Mesenchymal stem cell (in vitro differentiated cells and primary cell): ENCODE data around the gene GABRR3.

ENCODE experiments used
- DNase-seq: peaks from one replicate; pipeline ENCODE4 v3.0.0-alpha.2; 2013
- H2AFZ ChIP-seq: one replicate; pipeline ENCODE4 v1.6.1; 2013; ENCODE audit warnings: low read depth, mild to moderate bottlenecking, control low read depth, inconsistent platforms, low read length, moderate library complexity
- H2AK5ac ChIP-seq: 2 replicates; pipeline ENCODE4 v1.6.1; 2013; ENCODE audit warnings: low read length, moderate library complexity, mild to moderate bottlenecking, inconsistent platforms; ENCODE audit not compliant: severe bottlenecking
- H2BK120ac ChIP-seq: one replicate; pipeline ENCODE4 v1.6.1; 2013; ENCODE audit warnings: low read depth, mild to moderate bottlenecking, inconsistent platforms, low read length, moderate library complexity
- H2BK12ac ChIP-seq, 2 experiments: one replicate each; pipeline ENCODE4 v1.6.1; 2013; ENCODE audit warnings: inconsistent platforms in 2 of 2, low read length in 2 of 2, mild to moderate bottlenecking in 2 of 2, moderate library complexity in 2 of 2, control low read depth in 1 of 2
- H2BK15ac ChIP-seq: one replicate; pipeline ENCODE4 v1.6.1; 2013; ENCODE audit warnings: mild to moderate bottlenecking, low read depth, inconsistent platforms; ENCODE audit not compliant: poor library complexity, severe bottlenecking
- H2BK5ac ChIP-seq: 2 replicates; pipeline ENCODE4 v1.6.1; 2013; ENCODE audit warnings: low read depth, mild to moderate bottlenecking, low read length, control low read depth, inconsistent platforms; ENCODE audit not compliant: poor library complexity, severe bottlenecking
- H3K14ac ChIP-seq, 2 experiments: one replicate each; pipeline ENCODE4 v1.6.1; 2013; ENCODE audit warnings: inconsistent platforms in 2 of 2, low read length in 2 of 2, control low read depth in 1 of 2, mild to moderate bottlenecking in 1 of 2, moderate library complexity in 1 of 2
- H3K18ac ChIP-seq, 2 experiments: one replicate each; pipeline ENCODE4 v1.6.1; 2013; ENCODE audit warnings: inconsistent platforms in 2 of 2, low read length in 2 of 2, control low read depth in 1 of 2, low read depth in 1 of 2, mild to moderate bottlenecking in 1 of 2
- H3K23ac ChIP-seq, 2 experiments: one replicate each; pipeline ENCODE4 v1.6.1; 2013; ENCODE audit warnings: inconsistent platforms in 2 of 2, low read length in 2 of 2, mild to moderate bottlenecking in 2 of 2, moderate library complexity in 2 of 2, control low read depth in 1 of 2
- H3K27ac ChIP-seq: 2 replicates; pipeline ENCODE4 v1.5.1; 2013; ENCODE audit warnings: mild to moderate bottlenecking, moderate library complexity, low read length, control low read depth, inconsistent platforms; ENCODE audit not compliant: poor library complexity, severe bottlenecking
- H3K27me3 ChIP-seq, 2 experiments: 2 replicates each; pipeline versions ENCODE4 v1.6.1 to v1.7.0; 2013; ENCODE audit warnings: low read length in 2 of 2, mild to moderate bottlenecking in 2 of 2, moderate library complexity in 2 of 2, control low read depth in 1 of 2, inconsistent platforms in 1 of 2; ENCODE audit not compliant: control insufficient read depth in 1 of 2, insufficient read depth in 1 of 2
- H3K36me3 ChIP-seq, 2 experiments: 2 replicates each; pipeline versions ENCODE4 v1.6.1 to v1.7.0; 2013; ENCODE audit warnings: low read length in 2 of 2, control low read depth in 1 of 2, inconsistent platforms in 1 of 2, low read depth in 1 of 2, mild to moderate bottlenecking in 1 of 2; ENCODE audit not compliant: insufficient read depth in 2 of 2, control insufficient read depth in 1 of 2
- H3K4ac ChIP-seq, 2 experiments: one replicate each; pipeline ENCODE4 v1.6.1; 2013; ENCODE audit warnings: inconsistent platforms in 2 of 2, low read length in 2 of 2, mild to moderate bottlenecking in 2 of 2, moderate library complexity in 2 of 2, control low read depth in 1 of 2, low read depth in 1 of 2
- H3K4me1 ChIP-seq: 2 replicates; pipeline ENCODE4 v1.6.1; 2013; ENCODE audit warnings: low read depth, low read length, control low read depth; ENCODE audit not compliant: control insufficient read depth, insufficient read depth
- H3K4me2 ChIP-seq: 2 replicates; pipeline ENCODE4 v1.6.1; 2013; ENCODE audit warnings: low read length, mild to moderate bottlenecking, inconsistent platforms; ENCODE audit not compliant: poor library complexity, severe bottlenecking
- H3K4me3 ChIP-seq, 2 experiments: 2 replicates each; pipeline versions ENCODE4 v1.5.1 to v1.7.0; 2013; ENCODE audit warnings: low read length in 2 of 2, mild to moderate bottlenecking in 2 of 2, control low read depth in 1 of 2, low read depth in 1 of 2; ENCODE audit not compliant: insufficient read depth in 1 of 2
- H3K79me1 ChIP-seq: replicated peaks from 2 replicates; pipeline ENCODE4 v1.6.1; 2013; ENCODE audit warnings: mild to moderate bottlenecking, control low read depth, low read length, inconsistent platforms; ENCODE audit not compliant: poor library complexity, severe bottlenecking
- H3K9ac ChIP-seq: 2 replicates; pipeline ENCODE4 v1.7.0; 2013; ENCODE audit warnings: mild to moderate bottlenecking, low read length, moderate library complexity
- H3K9me3 ChIP-seq: 2 replicates; pipeline ENCODE4 v1.7.0; 2013; ENCODE audit warnings: mild to moderate bottlenecking, low read length; ENCODE audit not compliant: control insufficient read depth
- H4K8ac ChIP-seq: one replicate; pipeline ENCODE4 v1.6.1; 2013; ENCODE audit warnings: inconsistent platforms, mild to moderate bottlenecking, low read length, moderate library complexity
- H4K91ac ChIP-seq: one replicate; pipeline ENCODE4 v1.6.1; 2013; ENCODE audit warnings: mild to moderate bottlenecking, low read length, inconsistent platforms
- WGBS: methylation state at CpG from one replicate; pipeline ENCODE4 v1.1.7; 2013; ENCODE audit warnings: mixed read lengths; 5-methylcytosine and 5-hydroxymethylcytosine counted together

GABRR3 gene

DNA sequence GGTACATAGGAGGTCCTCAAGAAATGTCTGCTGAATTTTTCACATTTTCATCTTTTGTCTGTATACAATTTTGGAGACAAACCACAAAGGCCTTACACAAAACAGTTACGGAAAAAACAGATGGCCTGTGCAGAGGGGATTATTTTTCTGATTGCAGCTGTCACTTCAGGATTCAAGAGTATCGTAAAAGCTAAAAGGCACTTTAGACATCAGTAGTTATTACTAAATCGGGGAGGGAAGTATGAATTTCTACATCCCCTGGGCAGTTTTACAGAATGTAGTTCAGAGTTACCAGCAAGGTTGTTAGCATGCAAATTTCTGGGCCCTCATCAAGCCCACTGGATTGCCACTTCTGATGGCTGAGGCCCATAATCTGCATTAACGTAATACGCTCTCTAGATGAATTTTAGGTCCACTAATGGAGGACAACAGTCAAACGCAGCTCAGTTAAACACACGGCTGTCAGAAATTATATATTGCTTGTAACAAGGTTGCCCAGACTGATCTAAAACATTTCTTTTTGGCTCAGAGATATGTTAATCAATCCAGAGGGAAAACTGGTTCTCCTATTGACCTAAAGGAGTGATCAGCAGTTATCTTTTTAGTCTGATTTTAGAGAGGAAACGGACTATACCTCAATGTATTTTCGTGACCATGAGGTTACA is 64.0 kb downstream of the GABRR3 start:
- H3K4ac ChIP-seq: no peak overlapping the region
- H3K9ac ChIP-seq: peak overlapping the region; percentile 86
- H3K27me3 ChIP-seq: no peaks in the 10 kb centered on the region
- H4K91ac ChIP-seq: no peak overlapping the region
- H3K14ac ChIP-seq: no peak overlapping the region
- H4K8ac ChIP-seq: no peak overlapping the region
- peaks cover 1% of the 10 kb centered on the region for H3K79me1 ChIP-seq
- no peak overlapping the region for H2BK5ac ChIP-seq
- no peak overlapping the region for H3K27ac ChIP-seq
- 78% methylated on average over 9 of the region's 9 CpGs for WGBS
- H2AK5ac ChIP-seq: no peak overlapping the region
- H3K18ac ChIP-seq: no peak overlapping the region
- no peak overlapping the region for H3K23ac ChIP-seq
- H2AFZ ChIP-seq: no peak overlapping the region
- H3K9me3 ChIP-seq: no peaks in the 10 kb centered on the region
- H3K4me2 ChIP-seq: peak overlapping the region; percentile 16
- no peak overlapping the region for H2BK15ac ChIP-seq
- H2BK12ac ChIP-seq: no peak overlapping the region
- H2BK120ac ChIP-seq: no peak overlapping the region
- H3K36me3 ChIP-seq: peaks cover 0 to 16% of the 10 kb centered on the region in 2 experiments
- H3K4me1 ChIP-seq: peaks cover 2% of the 10 kb centered on the region
- DNase-seq: no peak
- H3K4me3 ChIP-seq: peak overlapping the region in 1 of 2 experiments; percentile 86

DNA sequence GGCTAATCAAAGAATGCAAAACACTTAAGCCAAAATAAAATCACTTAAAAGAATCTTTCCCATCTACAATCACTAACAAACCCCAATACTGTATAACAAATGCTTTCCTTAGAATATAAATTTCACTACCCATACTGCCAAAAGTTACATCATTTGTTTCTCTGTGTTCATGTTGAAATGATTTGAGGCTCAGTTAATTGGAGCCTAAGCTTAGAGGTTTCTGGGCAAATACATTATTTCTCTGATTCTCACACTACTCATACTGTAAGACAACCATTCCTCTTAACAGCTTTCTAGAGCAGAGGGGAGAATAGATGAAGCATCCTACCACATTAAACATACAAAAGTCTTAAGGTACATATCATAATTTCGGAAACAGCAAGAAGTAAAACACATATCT is 65.0 kb downstream of the GABRR3 start:
- no peaks in the 10 kb centered on the region for H3K27me3 ChIP-seq
- no peak overlapping the region for H3K14ac ChIP-seq
- H2BK12ac ChIP-seq: no peak overlapping the region
- peaks cover 0 to 24% of the 10 kb centered on the region in 2 experiments for H3K36me3 ChIP-seq
- peaks cover 2% of the 10 kb centered on the region for H3K4me1 ChIP-seq
- no peak for DNase-seq
- H4K91ac ChIP-seq: no peak overlapping the region
- H3K4ac ChIP-seq: no peak overlapping the region
- H3K27ac ChIP-seq: no peak overlapping the region
- H2BK5ac ChIP-seq: no peak overlapping the region
- H4K8ac ChIP-seq: no peak overlapping the region
- WGBS: 100% methylated on average over 1 of the region's 1 CpG
- no peaks in the 10 kb centered on the region for H3K9me3 ChIP-seq
- peak overlapping the region; percentile 86 for H3K9ac ChIP-seq
- H2BK15ac ChIP-seq: no peak overlapping the region
- no peak overlapping the region for H2AFZ ChIP-seq
- no peak overlapping the region for H2BK120ac ChIP-seq
- H3K79me1 ChIP-seq: peaks cover 1% of the 10 kb centered on the region
- H3K4me2 ChIP-seq: no peak overlapping the region
- H3K23ac ChIP-seq: no peak overlapping the region
- H3K18ac ChIP-seq: no peak overlapping the region
- H2AK5ac ChIP-seq: no peak overlapping the region
- no peak overlapping the region for H3K4me3 ChIP-seq

DNA sequence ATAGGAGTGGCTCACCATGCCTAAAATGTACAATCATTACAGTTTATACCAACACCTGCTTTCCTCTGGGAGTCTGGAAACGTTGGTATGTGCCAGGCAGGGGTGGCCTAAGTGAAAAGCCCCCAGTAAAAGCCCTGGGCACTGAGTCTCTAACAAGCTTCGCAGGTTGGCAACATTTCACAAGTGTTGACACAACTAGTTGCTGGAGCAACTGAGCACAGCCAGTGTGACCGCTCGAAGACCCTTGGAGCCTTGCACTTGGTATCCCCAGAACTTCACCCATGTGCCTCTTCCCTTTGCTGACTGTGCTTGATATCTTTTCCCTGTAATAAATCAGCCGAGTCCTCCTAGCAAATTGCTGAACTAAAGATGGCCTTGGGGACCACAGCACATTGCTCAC is 65.6 kb downstream of the GABRR3 start:
- peaks cover 1% of the 10 kb centered on the region for H3K79me1 ChIP-seq
- H2BK15ac ChIP-seq: no peak overlapping the region
- H3K9ac ChIP-seq: no peak overlapping the region
- H2AFZ ChIP-seq: no peak overlapping the region
- H3K36me3 ChIP-seq: peaks cover 0 to 24% of the 10 kb centered on the region in 2 experiments
- DNase-seq: no peak
- peaks cover 2% of the 10 kb centered on the region for H3K4me1 ChIP-seq
- H3K23ac ChIP-seq: no peak overlapping the region
- no peaks in the 10 kb centered on the region for H3K9me3 ChIP-seq
- H3K14ac ChIP-seq: peak overlapping the region in 1 of 2 experiments; percentile 41
- peak overlapping the region in 1 of 2 experiments; percentile 20 for H3K4ac ChIP-seq
- no peak overlapping the region for H2BK5ac ChIP-seq
- H3K4me3 ChIP-seq: no peak overlapping the region
- no peak overlapping the region for H3K27ac ChIP-seq
- H3K4me2 ChIP-seq: no peak overlapping the region
- H2BK120ac ChIP-seq: no peak overlapping the region
- H2AK5ac ChIP-seq: no peak overlapping the region
- peak overlapping the region; percentile 9 for H4K8ac ChIP-seq
- no peak overlapping the region for H3K18ac ChIP-seq
- H2BK12ac ChIP-seq: no peak overlapping the region
- H4K91ac ChIP-seq: no peak overlapping the region
- WGBS: 97% methylated on average over 5 of the region's 5 CpGs
- H3K27me3 ChIP-seq: no peaks in the 10 kb centered on the region

DNA sequence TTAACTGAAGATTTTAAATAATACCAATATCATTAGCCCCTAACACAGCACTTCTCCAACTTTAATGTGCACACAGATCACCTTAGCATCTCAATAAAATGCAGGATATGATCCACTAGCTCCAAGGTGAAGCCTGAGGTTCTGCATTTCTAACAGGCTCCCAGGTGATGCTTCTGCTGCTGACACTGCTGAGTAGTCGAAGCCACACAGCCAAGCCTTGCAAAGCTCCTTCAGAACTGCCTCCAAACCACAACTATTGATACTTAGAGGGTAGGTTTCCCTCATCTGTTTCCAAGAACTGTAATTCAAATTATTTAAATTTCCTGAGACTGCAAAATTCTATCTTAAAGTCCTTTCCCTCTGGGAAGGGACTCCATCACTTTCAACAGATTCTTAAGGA is 66.7 kb downstream of the GABRR3 start:
- H3K4ac ChIP-seq: no peak overlapping the region
- no peak overlapping the region for H3K14ac ChIP-seq
- no peaks in the 10 kb centered on the region for H3K27me3 ChIP-seq
- H4K91ac ChIP-seq: no peak overlapping the region
- H3K9ac ChIP-seq: no peak overlapping the region
- DNase-seq: no peak
- no peak overlapping the region for H2BK120ac ChIP-seq
- no peak overlapping the region for H3K18ac ChIP-seq
- no peak overlapping the region for H2AK5ac ChIP-seq
- no peak overlapping the region for H3K4me3 ChIP-seq
- H4K8ac ChIP-seq: no peak overlapping the region
- no peak overlapping the region for H3K23ac ChIP-seq
- H3K27ac ChIP-seq: no peak overlapping the region
- H3K9me3 ChIP-seq: no peaks in the 10 kb centered on the region
- H2BK5ac ChIP-seq: no peak overlapping the region
- no peak overlapping the region for H2AFZ ChIP-seq
- peaks cover 1% of the 10 kb centered on the region for H3K79me1 ChIP-seq
- H3K4me2 ChIP-seq: no peak overlapping the region
- WGBS: no CpG with 5 or more reads among the region's 1 CpG
- no peak overlapping the region for H2BK12ac ChIP-seq
- no peak overlapping the region for H2BK15ac ChIP-seq
- peaks cover 0 to 32% of the 10 kb centered on the region in 2 experiments for H3K36me3 ChIP-seq
- peaks cover 2% of the 10 kb centered on the region for H3K4me1 ChIP-seq
